ENCODE measurements around the gene SETBP1. TPM values are rescaled to one million over a fixed set of nuclear protein-coding genes. Genes with fewer than 3 reads are reported as not detected.

SETBP1 gene
- total and polyA plus RNA-seq, 9 of the 15 experiments (the other 6 are each of a cell fraction or from before 2014, with no cell fraction given) = under 0.01 to 0.13 (median 0.04) TPM

- no peak for ATAC-seq
- H3K4me1 ChIP-seq (replicated peaks in 1 of 2; ENCODE audit: control insufficient read depth in 2 of 2, insufficient read depth in 2 of 2, low read length in 2 of 2) = no peaks in the 10 kb centered on the region
- in situ Hi-C loops (cut with MboI) (no loop called here), intact Hi-C loops (cut with micrococcal nuclease) (no loop called here)
- H3K27me3 ChIP-seq (ENCODE audit: control insufficient read depth in 2 of 2, insufficient read depth in 2 of 2, low read length in 2 of 2) = peaks cover 0 to 10% of the 10 kb centered on the region in 2 experiments; a peak in 2 of 5 replicates
- no peaks in the 10 kb centered on the region for H3K9me3 ChIP-seq (replicated peaks; ENCODE audit: control insufficient read depth, insufficient read depth, low read depth, low read length)
- no peak overlapping the region for H3K4me2 ChIP-seq (ENCODE audit: insufficient read depth, low read length)
- H3K36me3 ChIP-seq (ENCODE audit: control insufficient read depth, insufficient read depth, low read length) = no peaks in the 10 kb centered on the region
- no peaks in the 10 kb centered on the region for H3K79me2 ChIP-seq (ENCODE audit: control insufficient read depth, insufficient read depth, low read length)
- H3K4me3 ChIP-seq = no peak overlapping the region
- 0% methylated on average over 4 of the region's 4 CpGs for WGBS (ENCODE audit: insufficient coverage, low coverage, missing lambda C conversion rate)
- DNase-seq (ENCODE audit: extremely low read depth in 1 of 4, low spot score in 3 of 4) = no peak
- H2AFZ ChIP-seq (ENCODE audit: low read depth, low read length) = no peak overlapping the region
- H4K20me1 ChIP-seq (replicated peaks; ENCODE audit: control insufficient read depth, insufficient read depth, low read length) = no peaks in the 10 kb centered on the region
- CTCF ChIA-PET (ENCODE audit: low intra/inter-chr PET ratio) = no interaction called here
- FAIRE-seq = no peak
- no peak overlapping the region for H3K27ac ChIP-seq (ENCODE audit: extremely low read depth, low read depth, low read length)
- POLR2A ChIA-PET = interaction anchor here (0.6 kb wide), 1 partner anchor 12 kb away, joined by 3 read pairs; no protein-coding TSS in a partner anchor
- no TSS peak for BruUV-seq (replicated peaks)
- H3K9me1 ChIP-seq (ENCODE audit: control insufficient read depth, insufficient read depth, low read length) = no peaks in the 10 kb centered on the region
- no peak overlapping the region for H3K9ac ChIP-seq (ENCODE audit: insufficient read depth in 1 of 2, low read depth in 2 of 2, low read length in 2 of 2)
- TF ChIP-seq SP1 (CRISPR knock-in tag; IDR thresholded peaks at IDR 0.05) (no peak), U2AF2 (optimal IDR thresholded peaks at IDR 0.05; ENCODE audit: low read depth, low read length) (no peak), TRIM24 (IDR thresholded peaks at IDR 0.05) (no peak), SETDB1 (IDR thresholded peaks at IDR 0.05; ENCODE audit: low read length) (no peak), MLLT1 (IDR thresholded peaks at IDR 0.05) (no peak), NFYB (IDR thresholded peaks at IDR 0.05; ENCODE audit: extremely low read depth, insufficient read length) (no peak), ZNF436 (CRISPR knock-in tag; IDR thresholded peaks at IDR 0.05) (no peak), MNT (conservative IDR thresholded peaks at IDR 0.05) (no peak), SMC3 (conservative IDR thresholded peaks at IDR 0.05; ENCODE audit: insufficient read depth, low read depth, low read length) (no peak), PRDM10 (IDR thresholded peaks at IDR 0.05; ENCODE audit: partially characterized antibody) (no peak), ZNF384 (IDR thresholded peaks at IDR 0.05; ENCODE audit: low read depth, low read length) (no peak), ZNF785 (CRISPR knock-in tag; IDR thresholded peaks at IDR 0.05) (no peak), ZNF584 (CRISPR knock-in tag; IDR thresholded peaks at IDR 0.05; ENCODE audit: low read depth) (no peak), FOSL1 (tag; conservative IDR thresholded peaks at IDR 0.05) (no peak), DDX20 (tag; IDR thresholded peaks at IDR 0.05; ENCODE audit: low read depth) (no peak), NR3C1 (CRISPR knock-in tag; IDR thresholded peaks at IDR 0.05) (no peak), PTTG1 (tag; IDR thresholded peaks at IDR 0.05; ENCODE audit: low read depth) (no peak), MTF1 (CRISPR knock-in tag; IDR thresholded peaks at IDR 0.05; ENCODE audit: borderline replicate concordance) (no peak)
Measured at GRCh38 chr18:44945888-44946401, 265.3 kb downstream of the SETBP1 start.
